Upper lobe of left lung (tissue), 6 donors: ENCODE data around the gene EXOC6B. TPM values are rescaled to one million over a fixed set of nuclear protein-coding genes. Genes with fewer than 3 reads are reported as not detected.

Experiments used
- ATAC-seq, 2 donors: fragments of 200-7000 bp; cut with Tn5 transposase; one replicate each; pipeline ENCODE4 v1.9.1; 2022; ENCODE audit warnings: mild to moderate bottlenecking in 2 of 2, moderate library complexity in 2 of 2; ENCODE audit not compliant: low FRiP score in 2 of 2
- DNase-seq, 2 donors: peaks; one replicate each; pipeline ENCODE4 v3.0.0-alpha.2; 2019 to 2020
- H3K27ac ChIP-seq, 4 donors: fragments of 200-600 bp; sonication (generic); one replicate each; pipeline ENCODE4 v1.5.1; 2016 to 2019
- H3K27me3 ChIP-seq, 4 donors: fragments of 200-600 bp; sonication (generic); one replicate each; pipeline ENCODE4 v1.5.1; 2017 to 2019
- H3K36me3 ChIP-seq, 4 donors: fragments of 200-600 bp; sonication (generic); one replicate each; pipeline ENCODE4 v1.5.1; 2016 to 2019
- H3K4me1 ChIP-seq, 4 donors: fragments of 200-600 bp; sonication (generic); one replicate each; pipeline ENCODE4 v1.5.1; 2018 to 2019
- H3K4me3 ChIP-seq, 4 donors: fragments of 200-600 bp; sonication (generic); one replicate each; pipeline ENCODE4 v1.5.1; 2017 to 2019; ENCODE audit warnings: mild to moderate bottlenecking in 2 of 4, moderate library complexity in 1 of 4
- H3K9me3 ChIP-seq, 4 donors: fragments of 200-600 bp; sonication (generic); one replicate each; pipeline ENCODE4 v1.5.1; 2018 to 2019
- CTCF ChIP-seq, 6 experiments: fragments of 450-650 bp in 4 of 6; fragments of 200-600 bp in 2 of 6; sonication (generic) in 2 of 6; IDR thresholded peaks; one replicate each; pipeline ENCODE4 v1.5.1; 2016 to 2019; ENCODE audit warnings: antibody characterized with exemption in 6 of 6
- EP300 ChIP-seq, 4 donors: sonication (generic); formaldehyde crosslinking; IDR thresholded peaks; one replicate each; pipeline ENCODE4 v1.5.1; 2017; ENCODE audit warnings: antibody characterized with exemption in 4 of 4, control low read depth in 2 of 4
- POLR2A ChIP-seq, 4 donors: fragments of 450-650 bp; IDR thresholded peaks; one replicate each; pipeline ENCODE4 v1.5.1; 2016 to 2017; ENCODE audit warnings: antibody characterized with exemption in 4 of 4, mild to moderate bottlenecking in 2 of 4
- POLR2AphosphoS5 ChIP-seq, 2 donors: sonication (generic); formaldehyde crosslinking; IDR thresholded peaks; one replicate each; pipeline ENCODE4 v1.5.1; 2017; ENCODE audit warnings: antibody characterized with exemption in 2 of 2
- WGBS, 2 donors: methylation state at CpG; one replicate each; pipeline ENCODE4 v1.1.5; 2017 to 2018; 5-methylcytosine and 5-hydroxymethylcytosine counted together
- total RNA-seq, 6 donors: library from RNA; depleted of rRNA in 4 of 6; stranded (reverse); fragments of >200 nt in 4 of 6; gene quantifications; one replicate each; pipeline versions ENCODE4 v1.1.0 to v1.2.1, GENCODE V29; 2016 to 2021
- donor health status: DM: no; HTN: no; CAD: no; lungs with moderate emphysema.
- donor health status: DM: no; HTN: yes; CAD: no; lungs with severe emphysema.

The EXOC6B gene
- total RNA-seq, 6 donors from 2014 or later = 11.0 to 56.6 (median 24.0) TPM

DNA sequence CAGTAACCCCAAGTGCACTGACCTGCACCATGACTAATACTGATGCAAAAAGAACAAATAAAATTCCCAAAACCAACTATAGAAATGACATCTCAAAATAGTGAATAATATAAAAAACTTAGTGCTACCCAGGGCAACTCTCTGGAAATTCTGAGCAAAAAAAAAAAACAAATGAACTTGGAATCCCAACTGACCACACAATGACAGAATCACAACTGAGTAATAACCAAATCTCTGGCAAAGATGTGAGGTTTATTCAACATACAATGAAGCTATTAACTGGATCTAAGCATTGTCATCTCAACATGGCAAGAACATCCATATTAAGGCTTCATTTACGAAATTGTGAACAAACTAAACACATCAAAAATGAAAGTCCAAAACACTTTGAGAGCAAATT lies 22.7 kb downstream of the EXOC6B start:
- ATAC-seq (no peak), DNase-seq (no peak)
- Histone ChIP-seq H3K9me3 (no peaks in the 10 kb centered on the region), H3K36me3 (no peaks in the 10 kb centered on the region), H3K27me3 (no peaks in the 10 kb centered on the region), H3K27ac (no peak overlapping the region), H3K4me3 (no peak overlapping the region), H3K4me1 (no peaks in the 10 kb centered on the region)
- WGBS, 2 donors = 66 to 68% methylated on average over 1 of the region's 1 CpG
- TF ChIP-seq POLR2A (IDR thresholded peaks at IDR 0.05) (no peak), CTCF (IDR thresholded peaks at IDR 0.05) (no peak), EP300 (IDR thresholded peaks at IDR 0.05) (no peak), POLR2AphosphoS5 (IDR thresholded peaks at IDR 0.05) (no peak)

DNA sequence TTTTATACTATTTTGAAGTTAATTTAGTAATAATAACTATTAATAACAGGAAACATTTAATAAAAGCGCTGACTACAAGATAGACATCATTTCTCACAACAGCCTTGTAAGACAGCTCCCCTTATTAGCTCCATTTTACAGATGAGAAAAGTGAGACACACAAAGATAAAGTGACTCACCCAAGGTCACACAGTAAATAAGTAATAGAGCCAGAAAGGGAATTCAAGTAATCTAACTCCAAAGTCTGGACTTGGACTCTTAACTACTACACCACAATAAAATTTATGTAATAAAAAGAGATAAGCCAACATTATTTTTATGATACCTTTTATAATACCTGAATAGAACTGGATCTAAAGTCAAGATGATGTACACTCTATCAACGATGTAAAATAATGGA lies 25.3 kb downstream of the EXOC6B start:
- 96 to 98% methylated on average over 2 of the region's 2 CpGs for WGBS, 2 donors
- H3K36me3 ChIP-seq = no peaks in the 10 kb centered on the region
- no peak overlapping the region for H3K27ac ChIP-seq
- ATAC-seq = no peak
- TF ChIP-seq EP300 (IDR thresholded peaks at IDR 0.05) (no peak), CTCF (IDR thresholded peaks at IDR 0.05) (no peak), POLR2AphosphoS5 (IDR thresholded peaks at IDR 0.05) (no peak), POLR2A (IDR thresholded peaks at IDR 0.05) (no peak)
- no peak overlapping the region for H3K4me3 ChIP-seq
- no peaks in the 10 kb centered on the region for H3K4me1 ChIP-seq
- no peak for DNase-seq
- no peaks in the 10 kb centered on the region for H3K9me3 ChIP-seq
- no peaks in the 10 kb centered on the region for H3K27me3 ChIP-seq

DNA sequence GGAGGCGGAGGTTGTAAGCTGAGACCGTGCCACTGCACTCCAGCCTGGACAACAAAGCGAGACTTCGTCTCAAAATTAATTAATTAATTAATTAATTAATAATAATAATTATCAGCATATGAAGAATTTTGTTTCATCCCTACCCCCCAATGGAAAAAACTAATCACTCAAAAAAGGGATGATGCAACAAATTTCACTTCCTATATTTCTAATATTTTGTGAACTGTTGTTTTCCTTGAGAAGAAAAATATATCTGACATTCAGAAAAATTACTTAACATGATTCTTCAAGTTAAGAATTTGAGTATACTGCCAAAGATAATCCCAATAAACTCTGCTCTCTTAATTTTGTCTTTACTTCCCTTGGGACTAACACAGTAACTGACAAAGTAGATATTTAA lies 28.1 kb downstream of the EXOC6B start:
- no peaks in the 10 kb centered on the region for H3K27me3 ChIP-seq
- H3K4me1 ChIP-seq = peaks cover 7 to 11% (median 8%) of the 10 kb centered on the region in 4 donors
- ATAC-seq (no peak), DNase-seq (no peak)
- H3K9me3 ChIP-seq = no peaks in the 10 kb centered on the region
- TF ChIP-seq POLR2A (IDR thresholded peaks at IDR 0.05) (no peak), POLR2AphosphoS5 (IDR thresholded peaks at IDR 0.05) (no peak), CTCF (IDR thresholded peaks at IDR 0.05) (no peak), EP300 (IDR thresholded peaks at IDR 0.05) (no peak)
- H3K4me3 ChIP-seq = no peak overlapping the region
- 94 to 98% methylated on average over 4 of the region's 4 CpGs for WGBS, 2 donors
- no peaks in the 10 kb centered on the region for H3K36me3 ChIP-seq
- no peak overlapping the region for H3K27ac ChIP-seq

DNA sequence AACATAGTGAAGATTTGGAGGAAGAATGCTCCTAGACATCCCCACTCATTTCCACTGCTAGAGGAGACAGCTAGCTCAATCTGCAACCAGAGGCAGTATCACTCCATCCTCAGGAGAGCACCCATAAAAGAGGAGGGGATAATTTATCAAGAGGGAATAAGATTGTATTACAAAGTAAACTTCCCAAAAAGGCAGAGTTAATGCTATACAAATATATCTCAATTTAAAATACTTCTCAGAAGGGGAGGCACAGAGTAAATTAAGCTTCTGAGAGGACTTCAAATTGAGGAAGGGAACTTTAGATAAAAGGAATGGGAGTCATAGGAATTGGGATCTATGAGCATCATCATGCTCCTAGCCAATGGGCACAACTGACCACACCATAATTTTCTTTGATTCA lies 29.1 kb downstream of the EXOC6B start:
- ATAC-seq (no peak), DNase-seq (no peak)
- TF ChIP-seq EP300 (IDR thresholded peaks at IDR 0.05) (no peak), POLR2A (IDR thresholded peaks at IDR 0.05) (no peak), CTCF (IDR thresholded peaks at IDR 0.05) (no peak), POLR2AphosphoS5 (IDR thresholded peaks at IDR 0.05) (no peak)
- Histone ChIP-seq H3K4me3 (no peak overlapping the region), H3K36me3 (no peaks in the 10 kb centered on the region), H3K27ac (no peak overlapping the region), H3K27me3 (no peaks in the 10 kb centered on the region), H3K9me3 (no peaks in the 10 kb centered on the region), H3K4me1 (peaks cover 7 to 11% (median 8%) of the 10 kb centered on the region in 4 donors)

- 29 to 40% methylated on average over 1 of the region's 1 CpG for WGBS, 2 donors
- ATAC-seq (no peak), DNase-seq (no peak)
- H3K9me3 ChIP-seq = no peaks in the 10 kb centered on the region
- peaks cover 7 to 11% (median 8%) of the 10 kb centered on the region in 4 donors for H3K4me1 ChIP-seq
- no peak overlapping the region for H3K4me3 ChIP-seq
- TF ChIP-seq EP300 (IDR thresholded peaks at IDR 0.05) = no peak
- no peak for TF ChIP-seq POLR2AphosphoS5 (IDR thresholded peaks at IDR 0.05)
- no peak for TF ChIP-seq CTCF (IDR thresholded peaks at IDR 0.05)
- TF ChIP-seq POLR2A (IDR thresholded peaks at IDR 0.05) = no peak
- no peaks in the 10 kb centered on the region for H3K36me3 ChIP-seq
- peak overlapping the region in 1 of 4 donors; percentile 17 for H3K27ac ChIP-seq
- no peaks in the 10 kb centered on the region for H3K27me3 ChIP-seq
Observed at GRCh38 chr2:72794572-72794971, 31.3 kb downstream of the EXOC6B start.
